Measurements from ENCODE around the gene CTNNA2. TPM values are rescaled to one million over a fixed set of nuclear protein-coding genes. Genes with fewer than 3 reads are reported as not detected.
A peak's percentile ranks its signal among the peaks of the same experiment; 100 is the strongest.

The CTNNA2 gene
- total RNA-seq, 1 donor from 2014 or later: not detected

DNA sequence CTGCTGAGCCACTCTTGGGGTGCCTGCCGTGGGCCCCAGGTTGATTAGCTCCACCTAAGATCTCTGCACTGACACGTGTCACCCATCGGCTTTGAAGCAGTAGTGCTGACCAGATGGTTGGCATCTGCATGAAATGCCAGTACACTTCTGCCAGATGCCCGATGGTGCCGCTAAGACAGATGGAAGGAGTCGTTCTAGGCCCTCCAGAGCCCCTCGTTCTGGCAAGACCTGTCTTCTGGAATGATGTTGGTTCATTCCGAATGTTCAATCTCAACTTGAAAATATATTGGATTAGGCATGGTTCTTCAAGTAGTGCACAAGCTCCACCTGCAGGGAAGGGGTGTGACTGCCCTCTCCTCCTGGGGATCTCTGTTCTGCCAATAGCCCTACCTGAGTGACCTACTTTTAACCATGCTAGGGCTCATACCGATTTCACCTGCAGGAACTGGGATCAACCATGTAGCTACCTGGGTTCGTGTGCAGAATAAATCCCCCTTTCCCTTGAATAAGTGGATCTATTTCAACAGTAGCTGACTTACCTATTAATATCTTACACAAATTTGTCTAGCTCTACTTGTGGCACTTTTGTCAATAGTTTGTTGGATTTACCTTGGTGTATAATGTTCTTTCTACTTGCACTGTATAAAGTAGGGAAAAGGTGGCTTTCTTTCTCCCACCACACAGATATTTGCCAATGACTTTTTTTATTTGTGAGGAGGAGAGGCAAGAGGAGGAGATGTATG is 342.6 kb downstream of the CTNNA2 start:
- no peak overlapping the region for H3K27ac ChIP-seq
- intact Hi-C loops (cut with DNase I): no loop called here
- no peaks in the 10 kb centered on the region for H3K36me3 ChIP-seq
- H3K4me3 ChIP-seq: no peak overlapping the region
- DNase-seq (no peak), ATAC-seq (peak; percentile 52)
- H3K4me1 ChIP-seq: no peaks in the 10 kb centered on the region
- no peaks in the 10 kb centered on the region for H3K9me3 ChIP-seq
- peaks cover 4% of the 10 kb centered on the region for H3K27me3 ChIP-seq
- TF ChIP-seq, protein P1, sequence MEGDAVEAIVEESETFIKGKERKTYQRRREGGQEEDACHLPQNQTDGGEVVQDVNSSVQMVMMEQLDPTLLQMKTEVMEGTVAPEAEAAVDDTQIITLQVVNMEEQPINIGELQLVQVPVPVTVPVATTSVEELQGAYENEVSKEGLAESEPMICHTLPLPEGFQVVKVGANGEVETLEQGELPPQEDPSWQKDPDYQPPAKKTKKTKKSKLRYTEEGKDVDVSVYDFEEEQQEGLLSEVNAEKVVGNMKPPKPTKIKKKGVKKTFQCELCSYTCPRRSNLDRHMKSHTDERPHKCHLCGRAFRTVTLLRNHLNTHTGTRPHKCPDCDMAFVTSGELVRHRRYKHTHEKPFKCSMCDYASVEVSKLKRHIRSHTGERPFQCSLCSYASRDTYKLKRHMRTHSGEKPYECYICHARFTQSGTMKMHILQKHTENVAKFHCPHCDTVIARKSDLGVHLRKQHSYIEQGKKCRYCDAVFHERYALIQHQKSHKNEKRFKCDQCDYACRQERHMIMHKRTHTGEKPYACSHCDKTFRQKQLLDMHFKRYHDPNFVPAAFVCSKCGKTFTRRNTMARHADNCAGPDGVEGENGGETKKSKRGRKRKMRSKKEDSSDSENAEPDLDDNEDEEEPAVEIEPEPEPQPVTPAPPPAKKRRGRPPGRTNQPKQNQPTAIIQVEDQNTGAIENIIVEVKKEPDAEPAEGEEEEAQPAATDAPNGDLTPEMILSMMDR (IDR thresholded peaks at IDR 0.05): peak; percentile 5

DNA sequence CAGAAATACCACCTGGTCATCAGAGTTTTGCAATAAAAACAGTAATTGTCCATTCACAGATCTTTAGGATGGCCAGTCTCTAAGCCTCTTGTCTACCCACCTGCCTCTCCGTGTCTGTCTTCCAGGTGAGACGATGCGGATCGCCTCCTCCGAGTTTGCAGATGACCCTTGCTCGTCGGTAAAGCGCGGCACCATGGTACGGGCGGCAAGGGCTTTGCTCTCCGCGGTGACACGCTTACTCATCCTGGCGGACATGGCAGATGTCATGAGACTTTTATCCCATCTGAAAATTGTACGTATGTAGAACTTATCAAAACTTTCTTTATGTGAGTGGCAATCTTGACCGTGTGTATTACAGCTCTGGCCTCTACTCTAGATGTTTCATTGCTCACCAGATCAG is 345.0 kb downstream of the CTNNA2 start:
- Histone ChIP-seq H3K9me3 (no peaks in the 10 kb centered on the region), H3K27me3 (peaks cover 4% of the 10 kb centered on the region), H3K27ac (no peak overlapping the region), H3K4me1 (no peaks in the 10 kb centered on the region), H3K36me3 (no peaks in the 10 kb centered on the region), H3K4me3 (no peak overlapping the region)
- intact Hi-C loops (cut with DNase I): no loop called here
- DNase-seq (no peak), ATAC-seq (no peak)
- TF ChIP-seq, protein P1 (IDR thresholded peaks at IDR 0.05): no peak

DNA sequence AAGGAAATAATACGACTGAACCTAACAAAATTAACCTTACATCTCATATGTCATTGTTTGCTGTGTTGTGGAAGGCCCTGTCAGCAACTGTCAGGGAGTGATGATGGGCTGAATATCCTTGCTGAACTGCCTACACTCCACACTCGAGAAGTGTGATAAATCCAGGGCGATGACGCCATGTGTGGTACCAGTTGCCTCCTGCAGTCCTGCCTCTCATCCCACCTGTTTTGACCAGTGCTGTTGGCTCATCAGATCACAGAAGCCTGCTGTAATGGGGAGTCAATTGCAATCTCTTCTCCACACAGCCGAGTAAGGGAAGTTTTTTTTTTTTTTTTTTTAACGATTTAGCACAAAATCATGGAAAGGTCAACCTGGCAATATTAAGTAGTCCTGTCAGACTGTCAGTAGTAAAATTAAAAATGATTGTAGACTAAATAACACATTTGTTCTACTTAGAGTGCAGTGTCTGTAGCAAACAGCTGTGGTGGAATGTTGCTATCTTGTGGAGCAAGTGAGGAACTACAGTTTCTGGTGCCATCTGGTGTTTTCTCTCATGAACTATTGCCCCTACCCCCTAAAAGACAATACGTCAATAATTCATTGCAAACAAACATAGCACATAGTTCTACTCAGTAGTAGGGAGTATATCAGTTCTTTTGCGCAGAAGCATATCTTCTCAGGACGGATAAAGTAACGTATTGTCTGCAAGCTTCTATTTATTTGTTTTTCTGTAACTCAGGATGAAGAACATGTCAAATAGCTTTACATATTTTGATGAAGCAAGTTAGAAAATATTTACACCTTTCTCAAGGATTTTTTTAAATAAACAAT is 347.6 kb downstream of the CTNNA2 start:
- Histone ChIP-seq H3K27me3 (no peaks in the 10 kb centered on the region), H3K9me3 (no peaks in the 10 kb centered on the region), H3K4me3 (no peak overlapping the region), H3K4me1 (no peaks in the 10 kb centered on the region), H3K36me3 (no peaks in the 10 kb centered on the region), H3K27ac (no peak overlapping the region)
- no peak for DNase-seq
- intact Hi-C loops (cut with DNase I): no loop called here
- ATAC-seq: no peak
- TF ChIP-seq, protein P1 (IDR thresholded peaks at IDR 0.05): peak; percentile 33

DNA sequence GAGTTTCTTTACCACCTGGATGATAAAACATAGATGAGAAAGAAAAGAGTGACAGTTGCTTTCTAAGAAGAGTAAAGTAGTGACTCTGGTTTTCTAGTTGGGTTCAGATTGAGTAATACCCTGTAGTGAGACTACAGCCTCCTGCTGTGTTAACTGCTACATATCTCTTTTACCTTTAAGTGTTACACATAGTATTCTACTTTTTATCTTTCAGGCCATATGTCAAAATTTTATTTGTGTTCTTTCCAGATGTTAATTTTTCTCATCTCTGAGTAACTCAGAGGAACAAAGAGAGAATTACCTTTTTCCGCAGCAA is 348.2 kb downstream of the CTNNA2 start:
- Histone ChIP-seq H3K4me3 (no peak overlapping the region), H3K27me3 (no peaks in the 10 kb centered on the region), H3K36me3 (no peaks in the 10 kb centered on the region), H3K27ac (no peak overlapping the region), H3K9me3 (no peaks in the 10 kb centered on the region), H3K4me1 (no peaks in the 10 kb centered on the region)
- intact Hi-C loops (cut with DNase I): no loop called here
- DNase-seq (no peak), ATAC-seq (no peak)
- TF ChIP-seq, protein P1 (IDR thresholded peaks at IDR 0.05): no peak

DNA sequence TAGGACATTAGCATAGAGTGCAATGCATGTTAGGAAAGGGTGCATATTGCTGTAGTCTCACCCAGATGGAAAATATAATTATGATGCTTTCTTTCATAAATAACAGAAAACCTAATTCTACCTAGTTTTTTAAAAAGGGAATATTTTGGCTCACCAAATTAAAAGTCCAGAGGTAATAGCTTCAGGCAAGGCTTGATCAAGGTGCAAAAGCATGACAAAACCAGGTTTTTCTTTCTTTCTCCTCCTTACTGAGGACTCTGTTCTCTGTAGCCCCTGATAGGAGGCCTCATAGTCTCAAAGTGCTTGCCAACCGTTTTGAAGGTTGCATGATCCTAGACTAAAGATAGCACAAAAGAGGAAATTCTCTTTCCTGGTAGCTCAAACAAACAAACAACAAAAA is 349.9 kb downstream of the CTNNA2 start:
- intact Hi-C loops (cut with DNase I): no loop called here
- Histone ChIP-seq H3K27ac (no peak overlapping the region), H3K36me3 (no peaks in the 10 kb centered on the region), H3K27me3 (no peaks in the 10 kb centered on the region), H3K9me3 (no peaks in the 10 kb centered on the region), H3K4me3 (no peak overlapping the region), H3K4me1 (no peaks in the 10 kb centered on the region)
- no peak for ATAC-seq
- TF ChIP-seq, protein P1 (IDR thresholded peaks at IDR 0.05): no peak
- no peak for DNase-seq

All from upper lobe of right lung (tissue), 1 donor.